ENCODE data around the gene RNASEH2A. TPM values are rescaled to one million over a fixed set of nuclear protein-coding genes. Genes with fewer than 3 reads are reported as not detected.
A peak's percentile ranks its signal among the peaks of the same experiment; 100 is the strongest.

The RNASEH2A gene
- total RNA-seq, 1 experiment from 2014 or later: 79.5 TPM

GRCh38 chr19:12837225-12837624 is 30.8 kb downstream of the RNASEH2A start:
- Histone ChIP-seq H2BK12ac (ENCODE audit: insufficient read length, low read depth, low read length) (no peak overlapping the region), H4K5ac (ENCODE audit: insufficient read length, low read depth, low read length) (no peak overlapping the region), H3K79me2 (ENCODE audit: insufficient read depth, low read length) (no peaks in the 10 kb centered on the region), H2BK15ac (ENCODE audit: low read depth, low read length) (no peak overlapping the region), H3K4me2 (ENCODE audit: insufficient read depth, insufficient read length, low read length) (no peak overlapping the region), H3K27me3 (ENCODE audit: insufficient read depth, low read length) (peaks cover 3% of the 10 kb centered on the region; the same call in 1 of the 2 replicates), H3K27ac (ENCODE audit: insufficient read length, low read depth, low read length) (no peak overlapping the region), H3K9me3 (ENCODE audit: control insufficient read depth, low read depth, low read length) (no peaks in the 10 kb centered on the region), H4K8ac (replicated peaks; ENCODE audit: insufficient read length, low read depth, low read length) (no peak overlapping the region), H2AFZ (ENCODE audit: low read length) (no peak overlapping the region), H3K23ac (ENCODE audit: insufficient read length, low read depth, low read length) (no peak overlapping the region), H3K56ac (ENCODE audit: insufficient read length, low read depth, low read length) (no peak overlapping the region), H3K9ac (ENCODE audit: extremely low read depth, insufficient read length, low read length) (no peak overlapping the region), H3K18ac (ENCODE audit: insufficient read length, low read depth, low read length) (no peak overlapping the region), H4K91ac (ENCODE audit: insufficient read length, low read depth, low read length) (no peak overlapping the region), H3K14ac (ENCODE audit: insufficient read depth, low read length) (no peak overlapping the region), H3K4me1 (ENCODE audit: insufficient read depth, low read length) (peaks cover 2% of the 10 kb centered on the region; the same call in 1 of the 2 replicates), H3T11ph (ENCODE audit: low read length) (no peak overlapping the region), H2BK20ac (ENCODE audit: low read depth, low read length, poor library complexity, severe bottlenecking) (no peak overlapping the region), H4K20me1 (ENCODE audit: control insufficient read depth, insufficient read depth, insufficient read length) (no peaks in the 10 kb centered on the region), H2AK5ac (ENCODE audit: insufficient read length, low read length) (no peak overlapping the region), H2BK120ac (ENCODE audit: low read depth, low read length, poor library complexity, severe bottlenecking) (no peak overlapping the region), H3K23me2 (ENCODE audit: insufficient read length, low read depth, low read length, poor library complexity, severe bottlenecking) (peaks cover 10% of the 10 kb centered on the region), H2BK5ac (ENCODE audit: insufficient read length, low read length) (no peak overlapping the region), H3K79me1 (ENCODE audit: insufficient read depth, low read depth, low read length, poor library complexity, severe bottlenecking) (no peaks in the 10 kb centered on the region), H3K4ac (ENCODE audit: low read depth, low read length) (no peak overlapping the region)
- no peak for DNase-seq
- no CpG with 5 or more reads among the region's 4 CpGs for WGBS (ENCODE audit: extremely low coverage, insufficient read length, low lambda C conversion rate)
- H3K27ac Mint-ChIP-seq: peak overlapping the region in 1 of 3 experiments; percentile 40; a peak in 1 of 7 replicates
- no peak for TF ChIP-seq CTCF (conservative IDR thresholded peaks at IDR 0.05)
- peaks cover 26% of the 10 kb centered on the region for H3K27me3 Mint-ChIP-seq (ENCODE audit: low read depth)
- H3K9me3 Mint-ChIP-seq: no peaks in the 10 kb centered on the region; a peak in 1 of 5 replicates
- H3K4me1 Mint-ChIP-seq: peaks cover 47 to 48% of the 10 kb centered on the region in 2 experiments
- H3K36me3 Mint-ChIP-seq (ENCODE audit: insufficient read depth in 1 of 3, low read depth in 3 of 3): peaks cover 0 to 4% (median 3%) of the 10 kb centered on the region in 3 experiments; a peak in 3 of 7 replicates
- H3K4me3 Mint-ChIP-seq: peak overlapping the region; percentile 55 to 77; a peak in 4 of 5 replicates
